GM12878 (cell line): Measurements from ENCODE around the gene CNDP1. TPM values are rescaled to one million over a fixed set of nuclear protein-coding genes. Genes with fewer than 3 reads are reported as not detected.

Source experiments
- ATAC-seq: fragments of 200-7000 bp; cut with Tn5 transposase; 3 replicates; pipeline ENCODE4 v1.9.1; 2020; ENCODE audit warnings: mild to moderate bottlenecking, moderate library complexity
- BruUV-seq: library from RNA; stranded (reverse); fragments of 400-500 nt; replicated peaks from 2 replicates; lab custom pipeline; 2021; lab: Mats Ljungman, UMichigan
- CTCF ChIA-PET: fragments of 300-600 bp; sonication (Branson Sonifier 250); formaldehyde crosslinking; extraction: SDS; loops from one replicate; lab custom pipeline; 2021; ENCODE audit warnings: inconsistent platforms; lab: Yijun Ruan, JAX
- POLR2A ChIA-PET: fragments of 350-600 bp; formaldehyde crosslinking; extraction: SDS; loops from one replicate; lab custom pipeline; 2021; ENCODE audit warnings: inconsistent platforms; lab: Charles Lee
- RAD21 ChIA-PET: fragments of 300-600 bp; sonication (Branson Sonifier 250); formaldehyde crosslinking; loops from one replicate; lab custom pipeline; 2023; ENCODE audit warnings: antibody characterized with exemption; ENCODE audit not compliant: unreplicated experiment; lab: Charles Lee
- SMC1A ChIA-PET: fragments of 300-600 bp; sonication (Branson Sonifier 250); formaldehyde crosslinking; loops from one replicate; lab custom pipeline; 2023; ENCODE audit not compliant: unreplicated experiment, uncharacterized antibody; lab: Charles Lee
- DNase-seq: peaks from one replicate; pipeline ENCODE4 v3.0.0-alpha.2; 2011; ENCODE audit warnings: low read depth, low spot score
- FAIRE-seq: peaks from 3 replicates; lab custom pipeline; 2011; peaks lifted over from hg19 to GRCh38; lab: Jason Lieb, UNC
- H2AFZ ChIP-seq: 2 replicates; pipeline ENCODE4 v1.6.0; 2011; ENCODE audit warnings: low read depth, low read length, control low read depth; ENCODE audit not compliant: control insufficient read depth
- H3K27ac ChIP-seq: 2 replicates; pipeline ENCODE4 v1.5.1; 2011; ENCODE audit warnings: control low read depth; ENCODE audit not compliant: control insufficient read depth, insufficient read depth
- H3K27me3 ChIP-seq, 2 experiments: replicated peaks in 1 of 2; 2 replicates each; pipeline versions ENCODE4 v1.6.0 to v1.6.1; 2011; ENCODE audit warnings: low read length in 1 of 2; ENCODE audit not compliant: control insufficient read depth in 2 of 2, insufficient read depth in 2 of 2
- H3K36me3 ChIP-seq, 2 experiments: 2 replicates each; pipeline ENCODE4 v1.5.1; 2011; ENCODE audit warnings: low read length in 1 of 2; ENCODE audit not compliant: control insufficient read depth in 2 of 2, insufficient read depth in 2 of 2
- H3K4me1 ChIP-seq: 2 replicates; pipeline ENCODE4 v1.6.1; 2011; ENCODE audit warnings: mild to moderate bottlenecking, low read length, moderate library complexity, mixed read lengths; ENCODE audit not compliant: control insufficient read depth, insufficient read depth
- H3K4me2 ChIP-seq: 2 replicates; pipeline ENCODE4 v1.6.0; 2011; ENCODE audit warnings: control low read depth; ENCODE audit not compliant: control insufficient read depth, insufficient read depth
- H3K4me3 ChIP-seq: fragments of 200-600 bp; sonication (generic); 2 replicates; pipeline ENCODE4 v1.5.1; 2016
- H3K79me2 ChIP-seq: 2 replicates; pipeline ENCODE4 v1.6.0; 2011; ENCODE audit warnings: low read length; ENCODE audit not compliant: control insufficient read depth, insufficient read depth
- H3K9ac ChIP-seq: 2 replicates; pipeline ENCODE4 v1.8.0; 2011; ENCODE audit warnings: low read length, control low read depth, mixed read lengths; ENCODE audit not compliant: control insufficient read depth, insufficient read depth
- H3K9me3 ChIP-seq: replicated peaks from 3 replicates; pipeline ENCODE4 v1.5.1; 2011; ENCODE audit warnings: mild to moderate bottlenecking, low read length; ENCODE audit not compliant: control insufficient read depth, insufficient read depth
- H4K20me1 ChIP-seq: 2 replicates; pipeline ENCODE4 v1.6.0; 2011; ENCODE audit not compliant: control insufficient read depth, insufficient read depth
- ATF7 ChIP-seq: fragments of 450-650 bp; IDR thresholded peaks from 2 replicates; pipeline ENCODE4 v1.6.1; 2016; ENCODE audit warnings: low read depth, mild to moderate bottlenecking
- CBX5 ChIP-seq: sonication (generic); IDR thresholded peaks from 2 replicates; pipeline ENCODE4 v1.6.1; 2016; ENCODE audit warnings: low read depth, moderate library complexity, mild to moderate bottlenecking, inconsistent platforms
- CREB1 ChIP-seq: IDR thresholded peaks from 2 replicates; pipeline ENCODE4 v1.6.1; 2012; ENCODE audit warnings: low read depth, mild to moderate bottlenecking, inconsistent platforms
- CREM ChIP-seq: IDR thresholded peaks from 2 replicates; pipeline ENCODE4 v1.6.1; 2014; ENCODE audit warnings: antibody characterized with exemption, low read depth
- FOXM1 ChIP-seq: IDR thresholded peaks from 2 replicates; pipeline ENCODE4 v1.6.1; 2012; ENCODE audit warnings: low read depth, mild to moderate bottlenecking, inconsistent platforms, low read length, moderate library complexity
- IRF3 ChIP-seq: fragments of 450-650 bp; IDR thresholded peaks from 2 replicates; pipeline ENCODE4 v1.6.1; 2014; ENCODE audit warnings: mild to moderate bottlenecking
- KAT2A ChIP-seq: conservative IDR thresholded peaks from 2 replicates; pipeline ENCODE4 v1.6.1; 2011; ENCODE audit warnings: low read depth, low read length; ENCODE audit not compliant: control insufficient read depth
- MEF2B ChIP-seq: fragments of 450-650 bp; IDR thresholded peaks from 2 replicates; pipeline ENCODE4 v1.6.1; 2018; ENCODE audit warnings: mild to moderate bottlenecking, moderate library complexity; ENCODE audit not compliant: partially characterized antibody, poor library complexity, severe bottlenecking
- MTA3 ChIP-seq: IDR thresholded peaks from 2 replicates; pipeline ENCODE4 v1.6.1; 2012; ENCODE audit warnings: low read length, inconsistent platforms, borderline replicate concordance
- NFIC ChIP-seq: IDR thresholded peaks from 2 replicates; pipeline ENCODE4 v1.6.1; 2012; ENCODE audit warnings: low read depth, mild to moderate bottlenecking, inconsistent platforms, low read length, moderate library complexity
- POLR2A ChIP-seq: IDR thresholded peaks from 2 replicates; pipeline ENCODE4 v1.6.1; 2011; ENCODE audit warnings: low read depth, mild to moderate bottlenecking, low read length
- RUNX3 ChIP-seq: IDR thresholded peaks from 2 replicates; pipeline ENCODE4 v1.6.1; 2012; ENCODE audit warnings: low read length, inconsistent platforms
- ZNF384 ChIP-seq: IDR thresholded peaks from 2 replicates; pipeline ENCODE4 v1.6.1; 2012; ENCODE audit warnings: low read depth, mild to moderate bottlenecking, low read length, improper control_type of control experiment, borderline replicate concordance
- ZNF687 ChIP-seq: fragments of 450-650 bp; IDR thresholded peaks from 2 replicates; pipeline ENCODE4 v1.6.1; 2017; ENCODE audit warnings: mild to moderate bottlenecking, moderate library complexity
- WGBS: methylation state at CpG from one replicate; pipeline ENCODE4 v1.1.6; 2016; ENCODE audit warnings: low lambda C conversion rate; ENCODE audit not compliant: insufficient replicate concordance, insufficient coverage; ENCODE audit errors: missing lambda C conversion rate; 5-methylcytosine and 5-hydroxymethylcytosine counted together
- in situ Hi-C: fragments of 300-500 bp; cut with MboI; formaldehyde crosslinking; loops from 9 replicates; pipeline ENCODE4 v1.14.3; 2018; ENCODE audit warnings: mixed read lengths
- intact Hi-C: fragments of 100-400 bp; cut with micrococcal nuclease; formaldehyde crosslinking; loops from one replicate; pipeline ENCODE4 v1.14.2; 2022; ENCODE audit not compliant: unreplicated experiment
- polyA plus RNA-seq, 11 experiments: library from polyadenylated mRNA; depleted of rRNA in 4 of 11; unstranded in 6 of 11; stranded (reverse) in 5 of 11; fragments of >200 nt; fragmentation: Nextera tagmentation in 4 of 11; fragmentation: Illumina TruSeq in 1 of 11; extraction: Ambion mirVana in 4 of 11; extraction: Trizol in 1 of 11; gene quantifications; 1 replicate in 1 of 11; 2 replicates in 10 of 11; pipeline versions ENCODE4 v1.2.1 to v1.2.3, GENCODE V29; 2011 to 2016; ENCODE audit warnings: inconsistent platforms in 2 of 11, missing spikeins in 2 of 11, low read depth in 1 of 11
- total RNA-seq, 4 experiments: library from RNA; depleted of rRNA in 3 of 4; stranded (reverse); fragments of >200 nt in 3 of 4; fragmentation: Illumina TruSeq in 1 of 4; extraction: Trizol in 1 of 4; gene quantifications; 2 replicates each; pipeline versions ENCODE4 v1.2.1 to v1.2.3, GENCODE V29; 2013 to 2021

Gene CNDP1
- total and polyA plus RNA-seq, 10 of the 15 experiments (the other 5 are each of a cell fraction or from before 2014, with no cell fraction given): 0.04 to 0.05 TPM; not detected in 8

DNA sequence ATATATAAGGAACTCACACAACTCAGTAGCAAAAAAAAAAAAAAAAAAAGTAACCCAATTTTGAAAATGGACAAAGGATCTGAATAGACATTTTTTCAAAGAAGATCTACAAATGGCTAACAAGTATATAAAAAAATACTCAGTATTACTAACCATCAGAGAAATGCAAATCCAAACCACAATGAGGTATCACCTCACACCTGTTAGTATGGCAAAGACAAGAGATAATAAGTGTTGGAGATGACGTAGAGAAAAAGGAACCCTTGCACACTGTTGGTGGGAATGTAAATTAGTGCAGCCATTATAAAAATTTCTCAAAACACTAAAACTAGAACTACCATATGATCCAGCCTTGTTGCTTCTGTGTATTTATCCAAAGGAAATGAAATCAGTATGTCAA is 5.8 kb upstream of the CNDP1 start:
- 18% methylated on average over 1 of the region's 1 CpG for WGBS
- CTCF ChIA-PET: no interaction called here
- H3K4me3 ChIP-seq: no peak overlapping the region

GRCh38 chr18:74528913-74529312 is 5.4 kb upstream of the CNDP1 start:
- H3K4me2 ChIP-seq: no peak overlapping the region
- ChIA-PET SMC1A (no interaction called here), CTCF (no interaction called here), RAD21 (no interaction called here), POLR2A (no interaction called here)
- no peaks in the 10 kb centered on the region for H3K9me3 ChIP-seq
- H3K27me3 ChIP-seq: no peaks in the 10 kb centered on the region; a peak in 1 of 4 replicates
- intact Hi-C loops (no loop called here), in situ Hi-C loops (no loop called here)
- H3K79me2 ChIP-seq: no peaks in the 10 kb centered on the region
- BruUV-seq: no TSS peak
- no peak overlapping the region for H3K9ac ChIP-seq
- H3K27ac ChIP-seq: no peak overlapping the region
- H4K20me1 ChIP-seq: no peaks in the 10 kb centered on the region
- H3K4me3 ChIP-seq: no peak overlapping the region
- FAIRE-seq (no peak), DNase-seq (no peak), ATAC-seq (peak; percentile 16; the same call in 2 of the 3 replicates)
- H3K4me1 ChIP-seq: peaks cover 4% of the 10 kb centered on the region; the same call in 1 of the 2 replicates
- no peaks in the 10 kb centered on the region for H3K36me3 ChIP-seq
- WGBS: 76% methylated on average over 3 of the region's 3 CpGs
- no peak overlapping the region; the same call in 1 of the 2 replicates for H2AFZ ChIP-seq
- TF ChIP-seq KAT2A (no peak), NFIC (no peak), CBX5 (no peak), ZNF687 (no peak), POLR2A (no peak), MEF2B (no peak), FOXM1 (no peak), MTA3 (no peak)

More for the DNA sequence above, 5.8 kb upstream of the CNDP1 start:
- ATAC-seq (peak; percentile 83), DNase-seq (no peak), FAIRE-seq (peak; percentile 18)
- Histone ChIP-seq H3K9ac (no peak overlapping the region), H3K27ac (no peak overlapping the region), H3K4me2 (no peak overlapping the region), H3K27me3 (no peaks in the 10 kb centered on the region; a peak in 1 of 4 replicates), H3K36me3 (no peaks in the 10 kb centered on the region), H2AFZ (no peak overlapping the region), H3K4me1 (peaks cover 4% of the 10 kb centered on the region; the same call in 1 of the 2 replicates), H3K9me3 (no peaks in the 10 kb centered on the region), H3K79me2 (no peaks in the 10 kb centered on the region), H4K20me1 (no peaks in the 10 kb centered on the region)
- in situ Hi-C loops: no loop called here
- ChIA-PET POLR2A (no interaction called here), SMC1A (no interaction called here), RAD21 (no interaction called here)
- TF ChIP-seq ZNF384 (peak; percentile 46; the same call in 1 of the 2 replicates), CREM (peak; percentile 15; the same call in 1 of the 2 replicates), ATF7 (peak; percentile 69), IRF3 (no peak), MTA3 (no peak), RUNX3 (peak; percentile 45), CREB1 (peak; percentile 68)
- no TSS peak for BruUV-seq
- intact Hi-C loops: no loop called here
